Ramos (cell line): ENCODE data around the gene APEX1.
"Not testable (repeated sequence)": the region's sequence is repeated elsewhere in the genome, so short reads cannot be mapped to it uniquely, and the experiment has no call there.

ENCODE experiments used
- in situ Hi-C: fragments of 300-500 bp; cut with MboI; formaldehyde crosslinking; loops from one replicate; pipeline ENCODE4 v1.14.3; 2022; ENCODE audit warnings: low sequenced_read_pairs; ENCODE audit not compliant: unreplicated experiment

The APEX1 gene

GRCh38 chr14:20506752-20507151 is 51.7 kb downstream of the APEX1 start:
- in situ Hi-C loops, result not testable (repeated sequence)
